Hematopoietic multipotent progenitor cell treated with erythropoietin and hydrocortisone succinate and interleukin-3 and kit ligand, for 15 days (in vitro differentiated cells): ENCODE measurements around the gene GSE1.

Experiments used
- DNase-seq: peaks from one replicate; pipeline ENCODE4 v3.0.0-alpha.2; 2015; ENCODE audit warnings: low spot score

GSE1 gene

GRCh38 chr16:85605051-85605911 is 7.8 kb upstream of the GSE1 start:
- DNase-seq = no peak

- DNase-seq = no peak
Observed at GRCh38 chr16:85605912-85606841, 6.9 kb upstream of the GSE1 start.

- no peak for DNase-seq
Observed at GRCh38 chr16:85606904-85607303, 6.2 kb upstream of the GSE1 start.

GRCh38 chr16:85607321-85607765 is 5.8 kb upstream of the GSE1 start:
- DNase-seq = no peak

GRCh38 chr16:85607796-85608514 is 5.2 kb upstream of the GSE1 start:
- DNase-seq = no peak

- DNase-seq = no peak
Observed at GRCh38 chr16:85608515-85608885, 4.6 kb upstream of the GSE1 start.

GRCh38 chr16:85608887-85609286 is 4.2 kb upstream of the GSE1 start:
- no peak for DNase-seq

GRCh38 chr16:85609539-85609938 is 3.6 kb upstream of the GSE1 start:
- no peak for DNase-seq

GRCh38 chr16:85610059-85610445 is 3.1 kb upstream of the GSE1 start:
- DNase-seq = no peak

- peak; percentile 83 for DNase-seq
Observed at GRCh38 chr16:85610446-85611193, 2.5 kb upstream of the GSE1 start.

GRCh38 chr16:85611194-85611443 is 2.0 kb upstream of the GSE1 start:
- DNase-seq = no peak

- peak; percentile 44 for DNase-seq
Observed at GRCh38 chr16:85611444-85612190, 1.5 kb upstream of the GSE1 start.

- DNase-seq = peak; percentile 29
Observed at GRCh38 chr16:85612191-85612800, 826 bp upstream of the GSE1 start.

GRCh38 chr16:85613604-85614337 is 649 bp downstream of the GSE1 start:
- DNase-seq = peak; percentile 49

- DNase-seq = peak; percentile 23
Observed at GRCh38 chr16:85614338-85615013, 1.4 kb downstream of the GSE1 start.

GRCh38 chr16:85615014-85615851 is 2.1 kb downstream of the GSE1 start:
- DNase-seq = peak; percentile 52

- DNase-seq = peak; percentile 81
Observed at GRCh38 chr16:85615852-85616606, 2.9 kb downstream of the GSE1 start.
